Stimulated activated CD8-positive, alpha-beta memory T cell treated with anti-CD3 and anti-CD28 coated beads, Interleukin-15, amount 100 ng/mL, for 48 hours (primary cell): Measurements from ENCODE around the gene STK33.
"Not testable (repeated sequence)": the region's sequence is repeated elsewhere in the genome, so short reads cannot be mapped to it uniquely, and the experiment has no call there.

ENCODE experiments used
- DNase-seq, 2 donors: peaks; one replicate each; pipeline ENCODE4 v3.0.0-alpha.2; 2020; ENCODE audit warnings: low read depth in 2 of 2

Gene STK33

DNA sequence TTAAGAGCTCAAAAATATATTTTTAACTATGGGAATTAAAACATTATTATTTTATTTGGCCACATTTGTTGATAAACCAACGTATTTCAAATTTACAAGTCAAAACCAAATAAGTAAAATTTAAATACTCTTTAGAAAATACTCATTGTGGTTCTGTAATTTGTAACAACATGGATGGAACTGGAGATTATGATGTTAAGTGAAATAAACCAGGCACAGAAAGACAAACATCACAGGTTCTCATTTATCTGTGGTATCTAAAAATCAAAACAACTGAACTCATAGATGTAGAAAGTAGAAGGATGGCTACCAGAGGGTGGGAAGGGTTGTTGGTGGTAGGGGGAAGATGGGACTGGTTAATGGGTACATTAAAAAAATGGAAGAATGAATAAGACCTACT, 50.8 kb downstream of the STK33 start:
- no peak for DNase-seq

DNA sequence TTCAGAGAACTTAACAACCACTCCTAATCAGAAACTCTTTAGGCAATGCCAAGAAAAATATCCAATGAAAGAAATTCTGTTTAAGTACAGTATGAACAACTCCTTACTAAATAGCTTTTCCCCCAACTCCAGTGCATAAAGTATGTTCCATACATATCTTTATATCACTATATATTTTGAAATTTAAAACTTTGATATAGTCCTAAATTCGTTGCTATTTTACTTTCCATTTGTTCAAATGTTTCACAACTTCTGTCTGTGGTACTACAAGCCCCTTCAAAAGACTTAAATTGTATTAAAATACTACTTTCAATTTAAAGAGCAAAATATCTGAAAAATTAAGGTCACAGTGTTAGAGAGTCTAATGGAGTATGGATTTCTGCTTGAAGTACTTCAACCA, 52.6 kb downstream of the STK33 start:
- DNase-seq = no peak

DNA sequence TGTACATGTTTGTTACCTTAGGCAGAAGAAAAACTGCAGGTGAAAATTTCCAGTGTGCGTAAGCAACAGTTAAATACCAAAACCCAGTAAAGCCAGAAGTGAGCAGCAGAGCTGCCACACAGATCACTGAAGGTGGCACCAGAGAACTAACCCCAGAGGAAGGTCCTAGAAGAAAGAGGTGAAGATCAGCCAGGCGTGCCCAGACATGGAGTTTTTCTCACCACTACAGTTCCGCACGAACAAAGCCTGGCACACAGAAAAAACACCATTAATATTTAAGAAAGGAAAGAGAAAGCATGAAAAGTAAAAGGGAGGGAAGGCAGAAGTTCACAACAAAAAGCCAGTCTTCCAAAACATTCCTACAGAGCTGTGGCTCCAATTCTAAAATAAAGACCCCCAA, 60.7 kb downstream of the STK33 start:
- DNase-seq = no peak

DNA sequence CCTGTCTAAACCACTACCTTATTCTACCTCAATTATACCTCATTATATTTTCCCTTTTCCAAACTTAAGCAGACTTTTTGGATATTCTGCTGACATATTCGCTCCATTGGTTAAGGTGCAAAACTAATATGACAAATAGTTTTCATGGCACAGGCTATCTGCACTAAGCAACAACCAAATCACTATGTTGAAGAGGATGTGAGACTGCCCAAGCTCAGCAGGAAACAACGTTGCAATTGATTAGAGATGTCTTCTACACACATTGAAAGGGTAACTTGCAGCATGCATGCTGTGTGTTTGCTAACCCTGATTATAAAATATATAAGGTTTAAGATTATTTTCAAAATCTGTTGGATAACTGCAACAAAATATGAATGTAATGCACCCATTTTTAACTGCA, 61.6 kb downstream of the STK33 start:
- DNase-seq = no peak

DNA sequence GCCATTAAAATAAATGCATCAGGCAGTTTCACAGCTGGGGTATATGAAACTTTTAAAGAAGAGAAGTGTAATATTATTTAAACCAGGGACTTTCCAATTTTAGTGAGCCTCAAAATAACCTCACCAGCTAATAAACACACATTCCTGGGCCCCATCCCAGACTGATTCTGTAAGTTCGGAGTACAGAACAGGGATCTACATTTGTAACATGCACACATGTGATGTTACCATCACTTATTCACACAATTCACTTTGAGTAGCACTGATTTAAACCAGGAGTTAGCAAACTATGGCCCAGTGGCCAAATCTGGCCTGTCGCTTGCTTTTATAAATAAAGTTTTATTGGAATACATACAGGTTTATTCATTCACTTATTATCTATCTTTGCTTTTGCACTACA, 62.0 kb downstream of the STK33 start:
- DNase-seq = no peak

DNA sequence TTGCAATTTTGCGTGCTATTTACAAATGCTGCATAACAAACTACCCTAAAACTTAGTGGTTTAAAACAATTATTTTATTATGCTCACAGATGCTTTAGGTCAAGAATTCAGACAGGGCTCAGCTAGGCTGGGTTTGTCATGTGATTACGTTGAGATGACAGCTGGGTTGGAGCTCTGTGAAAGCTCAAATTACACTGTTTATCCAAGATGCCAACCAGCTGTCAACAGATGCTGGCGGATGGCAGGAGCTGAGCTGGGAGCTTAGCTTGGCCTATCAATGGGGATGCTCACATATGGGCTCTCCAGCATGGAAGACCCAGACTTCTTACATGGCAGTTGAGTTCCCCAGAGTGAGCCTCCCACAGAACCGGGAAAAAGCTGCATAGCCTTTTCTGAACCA, 62.7 kb downstream of the STK33 start:
- DNase-seq = no peak

DNA sequence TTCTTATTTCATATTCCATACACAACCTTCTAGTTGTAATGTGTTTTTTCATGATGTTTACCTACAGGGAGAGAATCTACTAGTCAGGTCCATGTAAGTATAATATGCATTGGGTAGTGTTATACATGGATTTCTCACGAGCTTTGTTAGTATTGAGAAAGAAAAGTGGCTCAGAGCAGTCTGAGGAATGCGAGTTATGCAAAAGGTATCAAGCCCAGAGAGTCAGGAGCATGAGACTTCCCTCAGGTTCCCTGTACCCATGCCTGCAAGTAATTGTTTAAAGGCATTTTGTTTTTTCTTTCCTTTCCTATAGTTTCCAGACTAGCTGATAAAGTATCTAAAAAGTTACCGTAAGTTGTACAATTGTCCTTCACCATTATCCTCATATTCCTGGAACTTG, 66.1 kb downstream of the STK33 start:
- DNase-seq = no peak

DNA sequence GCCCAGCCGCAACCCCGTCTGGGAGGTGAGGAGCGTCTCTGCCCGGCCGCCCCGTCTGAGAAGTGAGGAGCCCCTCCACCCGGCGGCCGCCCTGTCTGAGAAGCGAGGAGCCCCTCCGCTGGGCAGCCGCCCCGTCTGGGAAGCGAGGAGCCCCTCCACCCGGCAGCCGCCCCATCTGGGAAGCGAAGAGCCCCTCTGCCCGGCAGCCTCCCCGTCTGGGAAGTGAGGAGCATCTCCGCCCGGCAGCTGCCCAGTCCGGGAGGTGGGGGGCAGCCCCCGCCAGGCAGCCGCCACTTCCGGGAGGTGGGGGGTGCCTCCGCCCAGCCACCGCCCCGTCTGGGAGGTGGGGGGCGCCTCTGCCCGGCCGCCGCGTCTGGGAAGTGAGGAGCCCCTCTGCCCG, 70.6 kb downstream of the STK33 start:
- no peak for DNase-seq

DNA sequence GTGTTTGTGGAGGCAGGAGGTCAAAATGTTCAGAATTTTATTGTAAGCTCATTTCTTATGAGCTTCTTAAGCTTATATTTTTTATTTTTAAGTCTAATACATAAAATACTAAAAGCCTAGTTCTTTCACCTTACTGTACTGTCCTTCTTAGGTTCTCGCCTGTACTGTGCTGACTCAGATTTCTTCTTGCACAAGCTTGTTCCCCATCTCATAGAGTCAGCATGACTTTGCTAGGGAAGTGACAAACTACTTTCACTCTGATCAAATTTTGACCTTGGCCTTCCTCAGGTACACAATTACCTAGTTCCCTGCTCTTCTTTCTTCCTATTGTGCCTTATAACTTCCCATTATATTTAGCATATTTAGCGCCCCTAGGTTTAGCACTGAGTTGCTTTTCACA, 81.5 kb downstream of the STK33 start:
- no peak for DNase-seq

DNA sequence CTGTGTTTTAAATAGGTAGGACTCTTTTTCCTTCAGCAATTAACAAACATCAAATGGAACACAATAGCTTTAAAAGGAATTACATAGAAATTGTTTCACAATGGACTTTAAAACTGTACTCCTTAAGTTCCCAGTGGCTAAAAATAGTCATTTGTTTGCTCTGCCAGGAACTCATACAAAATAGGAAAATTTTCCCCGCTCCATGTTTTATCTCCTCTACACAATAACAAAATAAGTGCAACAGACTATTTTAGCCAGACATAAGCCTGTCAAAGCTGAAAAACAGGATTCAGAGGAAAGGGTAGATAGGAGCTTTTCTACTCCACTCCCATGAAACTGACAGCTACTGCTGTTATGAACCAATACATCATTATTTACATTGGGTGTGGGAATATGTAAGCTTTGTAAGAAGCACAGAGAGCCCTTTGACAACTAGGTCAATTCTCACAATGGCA, 90.1 kb downstream of the STK33 start:
- no peak for DNase-seq

DNA sequence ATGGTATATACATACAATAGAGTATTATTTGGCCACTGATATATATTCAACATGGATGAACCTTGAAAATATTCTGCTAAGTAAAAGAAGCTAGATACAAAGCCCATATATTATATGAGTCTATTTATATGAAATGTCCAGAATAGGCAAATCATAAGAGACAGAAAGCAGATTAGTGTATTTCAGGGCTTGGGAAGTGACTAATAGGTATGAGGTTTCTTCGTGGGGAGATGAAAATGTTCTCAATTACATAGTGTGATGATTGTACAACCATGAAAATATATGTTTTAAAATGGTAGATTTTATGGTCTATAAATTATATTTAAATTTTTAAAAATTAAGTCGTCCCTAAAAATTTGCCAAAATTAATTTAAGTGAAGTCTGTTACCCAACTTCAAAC, 92.2 kb downstream of the STK33 start:
- DNase-seq = no peak

DNA sequence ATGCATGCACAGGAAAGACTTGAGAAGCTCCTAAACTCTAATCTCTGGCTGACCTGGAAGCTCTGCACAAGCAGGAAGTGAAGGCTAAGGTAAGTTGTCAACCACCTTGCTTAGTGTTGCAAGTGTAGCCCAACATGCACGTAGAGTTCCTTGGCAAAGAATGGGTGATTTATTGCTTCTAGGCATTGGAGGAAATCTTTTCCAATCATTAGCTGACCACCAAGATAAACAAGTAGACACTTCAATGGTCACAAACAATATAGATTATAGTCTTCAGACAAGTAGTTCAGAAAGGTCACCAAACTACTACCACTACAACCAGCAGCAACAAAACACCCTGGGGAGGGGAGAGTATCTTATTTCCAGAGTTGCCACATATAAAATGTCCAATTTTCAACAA, 105.6 kb downstream of the STK33 start:
- no peak for DNase-seq

DNA sequence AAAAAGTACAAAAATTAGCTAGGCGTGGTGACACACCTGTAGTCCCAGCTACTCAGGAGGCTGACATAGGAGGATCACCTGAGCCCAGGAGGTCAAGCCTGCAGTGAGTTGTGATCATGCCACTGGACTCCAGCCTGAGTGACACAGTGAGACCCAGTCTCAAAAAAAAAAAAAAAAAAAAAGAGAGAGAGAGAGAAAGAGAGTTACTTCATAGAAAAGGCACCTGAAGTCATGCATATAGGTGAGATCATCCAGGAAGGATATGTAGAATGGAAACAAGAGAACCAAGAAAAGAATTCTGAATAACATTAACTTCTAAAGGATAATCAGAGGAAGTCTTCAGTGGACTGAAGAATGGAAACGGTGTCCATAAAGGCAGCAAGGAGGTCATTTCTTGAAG, 106.8 kb downstream of the STK33 start:
- no peak for DNase-seq

DNA sequence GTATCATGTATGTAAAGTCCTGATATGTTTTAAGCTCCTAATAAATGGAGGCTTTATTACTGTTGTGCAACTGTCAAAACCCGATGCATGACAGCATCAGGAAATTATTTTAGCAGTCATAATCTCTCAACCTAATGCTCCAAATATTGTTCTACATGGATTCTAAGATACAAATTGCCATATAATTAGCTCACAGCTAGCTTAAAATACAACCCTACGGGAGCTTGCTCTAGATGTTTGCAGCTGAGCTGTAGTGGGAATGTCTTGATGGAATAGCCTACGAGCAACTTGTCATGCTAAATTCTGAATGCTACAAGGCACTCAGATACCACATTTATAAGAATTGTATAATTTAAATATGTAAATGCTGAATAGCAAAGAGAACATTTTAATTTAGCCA, 109.8 kb downstream of the STK33 start:
- no peak for DNase-seq

DNA sequence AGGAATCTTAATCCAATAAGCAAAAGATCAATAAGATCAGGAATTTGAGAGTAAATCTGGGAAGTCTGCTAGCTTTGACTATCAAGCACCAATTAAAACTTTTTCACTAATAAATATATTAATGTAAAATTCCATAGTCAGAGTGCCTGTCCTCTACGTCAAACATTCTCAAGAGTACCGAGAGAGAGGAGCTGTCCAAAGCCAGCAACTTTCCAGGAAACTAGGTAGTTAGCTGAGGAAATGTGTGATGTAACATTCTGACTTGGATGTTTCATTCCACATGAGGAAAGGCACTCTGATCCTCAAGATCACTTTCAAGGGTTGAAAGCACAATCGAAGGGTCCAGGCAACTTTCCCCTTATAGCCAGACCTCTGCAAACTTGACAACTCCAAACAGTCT, 113.2 kb downstream of the STK33 start:
- no peak for DNase-seq

DNA sequence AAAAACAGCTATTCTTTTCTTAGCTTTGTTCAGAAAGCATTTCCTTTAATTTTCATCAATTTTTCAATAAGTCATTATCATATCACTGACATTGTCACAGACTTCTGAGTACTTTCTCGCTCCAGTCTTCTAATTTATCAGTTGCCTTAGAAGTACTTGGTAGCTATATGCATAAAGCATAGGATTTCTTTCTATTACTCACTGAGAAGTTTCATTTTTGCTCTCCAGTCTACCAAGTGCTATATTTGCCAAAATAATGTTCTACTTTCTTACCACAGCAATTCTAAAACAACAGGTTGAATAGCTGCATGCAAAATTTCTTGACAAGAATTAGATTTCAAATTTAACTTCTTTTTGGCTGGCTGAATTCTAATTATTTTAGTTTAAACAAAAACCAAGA, 116.3 kb downstream of the STK33 start:
- DNase-seq = no peak

DNA sequence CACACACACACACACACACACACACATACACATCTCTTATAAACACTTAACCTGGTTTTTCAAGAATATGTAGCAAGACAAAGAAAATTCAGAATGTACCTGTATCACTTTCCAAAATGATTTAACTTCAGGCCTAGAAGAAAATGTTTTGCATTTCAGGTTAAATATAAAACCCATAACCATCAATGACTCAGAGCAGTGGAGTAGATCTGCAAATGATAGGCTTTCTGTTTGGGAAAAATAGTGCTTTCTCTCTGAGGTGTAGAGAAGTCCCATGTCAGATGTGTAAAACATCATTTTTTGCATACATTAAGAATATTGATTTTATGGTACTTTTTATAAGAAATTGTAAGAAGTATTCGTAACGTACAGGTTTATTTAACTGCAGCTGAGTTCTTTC, 116.9 kb downstream of the STK33 start:
- DNase-seq = no peak

DNA sequence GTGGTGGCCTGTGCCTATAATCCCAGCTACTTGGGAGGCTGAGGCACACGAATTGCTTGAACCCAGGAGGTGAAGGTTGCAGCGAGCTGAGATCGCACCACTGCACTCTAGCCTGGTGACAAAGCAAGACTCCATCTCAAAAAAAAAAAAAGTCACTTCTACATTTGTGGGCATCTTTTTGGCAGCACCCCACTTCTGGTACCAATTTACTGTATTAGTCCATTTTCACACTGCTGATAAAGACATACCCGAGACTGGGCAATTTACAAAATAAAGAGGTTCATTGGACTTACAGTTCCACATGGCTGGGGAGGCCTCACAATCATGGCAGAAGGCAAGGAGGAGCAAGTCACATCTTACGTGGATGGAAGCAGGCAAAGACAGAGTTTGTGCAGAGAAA, 126.2 kb downstream of the STK33 start:
- not testable (repeated sequence) for DNase-seq

DNA sequence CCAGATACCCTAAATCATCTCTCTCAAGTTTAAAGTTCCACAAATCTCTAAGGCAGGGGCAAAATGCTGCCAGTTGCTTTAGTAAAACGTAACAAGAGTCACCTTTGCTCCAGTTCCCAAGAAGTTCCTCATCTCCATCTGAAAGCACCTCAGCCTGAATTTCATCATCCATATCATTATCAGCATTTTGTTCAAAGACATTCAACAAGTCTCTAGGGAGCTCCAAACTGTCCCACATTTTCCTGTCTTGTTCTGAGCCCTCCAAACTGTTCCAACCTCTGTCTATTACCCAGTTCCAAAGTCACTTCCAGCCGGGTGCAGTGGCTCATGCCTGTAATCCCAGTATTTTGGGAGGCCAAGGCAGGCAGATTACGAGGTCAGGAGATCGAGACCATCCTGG, 126.7 kb downstream of the STK33 start:
- not testable (repeated sequence) for DNase-seq

DNA sequence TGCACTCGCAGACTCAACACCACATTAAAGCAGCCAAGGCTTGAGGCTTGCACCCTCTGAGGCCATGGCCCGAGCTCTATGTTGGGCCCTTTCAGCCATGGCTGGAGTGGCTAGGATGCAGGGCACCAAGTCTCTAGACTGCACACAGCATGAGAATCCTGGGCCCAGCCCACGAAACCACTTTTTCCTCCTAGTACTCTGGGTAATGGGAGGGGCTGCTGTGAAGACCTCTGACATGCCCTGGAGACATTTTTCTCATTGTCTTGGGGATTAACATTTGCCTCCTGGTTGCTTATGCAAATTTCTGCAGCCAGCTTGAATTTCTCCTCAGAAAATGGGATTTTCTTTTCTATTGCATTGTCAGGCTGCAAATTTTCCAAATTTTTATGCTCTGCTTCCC, 127.1 kb downstream of the STK33 start:
- not testable (repeated sequence) for DNase-seq

DNA sequence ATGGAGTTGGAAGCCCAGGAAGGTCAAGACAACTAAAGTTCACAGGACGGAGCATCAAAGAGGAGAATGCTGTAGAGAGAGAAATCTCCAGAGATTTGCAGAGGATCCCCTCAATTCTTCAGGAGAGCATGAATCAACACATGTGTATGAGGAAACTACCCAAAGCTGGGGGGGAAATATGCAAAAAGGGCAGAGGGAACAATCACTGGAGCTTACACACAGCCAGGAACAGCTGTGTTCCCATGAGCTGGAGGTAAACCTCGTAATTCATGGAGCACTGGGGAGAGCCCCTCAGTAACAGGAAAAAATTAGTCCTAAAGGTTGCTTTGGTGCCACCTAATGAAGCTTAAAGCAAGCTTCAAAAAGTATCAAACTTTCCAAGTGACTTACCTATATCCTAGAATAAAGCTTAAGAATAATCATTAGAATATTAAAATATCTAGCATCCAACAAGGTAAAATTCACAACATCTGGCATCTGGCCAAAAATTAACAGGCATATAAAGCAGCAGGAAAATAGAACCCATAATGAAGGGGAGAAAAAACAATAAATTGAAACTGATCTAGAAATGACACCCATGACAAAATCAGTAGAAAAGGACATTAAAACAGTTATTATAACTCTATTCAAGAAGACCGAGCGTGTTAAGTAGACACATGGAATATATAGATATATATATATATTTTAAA, 134.2 kb downstream of the STK33 start:
- no peak for DNase-seq

DNA sequence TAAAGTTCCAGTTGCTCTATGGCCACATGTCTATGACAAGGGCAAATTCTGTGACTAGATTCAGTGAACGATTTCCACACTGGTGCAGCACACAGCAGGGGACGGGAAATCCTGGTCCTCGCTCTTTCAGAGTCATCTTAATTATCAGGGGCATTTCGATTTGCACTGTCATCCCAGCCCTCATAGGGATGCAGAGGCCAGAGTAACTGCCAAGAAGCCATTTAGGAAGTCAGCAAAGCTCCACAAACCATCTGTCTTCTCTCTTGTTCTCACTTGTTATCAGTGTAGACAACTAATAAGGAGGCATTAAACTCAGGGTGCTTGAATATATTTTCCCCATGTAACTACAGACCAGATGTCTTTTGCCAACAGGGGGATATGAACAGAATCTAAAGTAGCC, 151.7 kb downstream of the STK33 start:
- DNase-seq = no peak

DNA sequence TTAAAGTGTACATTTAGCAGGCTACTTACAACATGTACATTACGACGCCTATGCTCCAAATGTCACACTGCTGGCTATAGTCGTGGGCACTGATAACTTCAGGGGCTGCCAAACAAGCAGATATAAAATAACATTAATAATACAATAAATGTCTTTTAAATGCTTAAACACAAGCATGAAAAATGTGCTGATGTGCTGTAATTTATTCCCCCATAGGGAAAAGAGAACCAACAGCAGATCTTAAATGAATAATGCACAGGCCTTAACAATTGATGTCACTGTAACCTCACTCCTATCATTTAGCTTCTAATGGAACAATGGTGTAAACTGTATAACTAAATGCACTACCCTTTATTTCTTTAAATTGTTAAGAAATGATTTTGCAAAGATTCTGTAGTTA, 153.4 kb downstream of the STK33 start:
- no peak for DNase-seq

DNA sequence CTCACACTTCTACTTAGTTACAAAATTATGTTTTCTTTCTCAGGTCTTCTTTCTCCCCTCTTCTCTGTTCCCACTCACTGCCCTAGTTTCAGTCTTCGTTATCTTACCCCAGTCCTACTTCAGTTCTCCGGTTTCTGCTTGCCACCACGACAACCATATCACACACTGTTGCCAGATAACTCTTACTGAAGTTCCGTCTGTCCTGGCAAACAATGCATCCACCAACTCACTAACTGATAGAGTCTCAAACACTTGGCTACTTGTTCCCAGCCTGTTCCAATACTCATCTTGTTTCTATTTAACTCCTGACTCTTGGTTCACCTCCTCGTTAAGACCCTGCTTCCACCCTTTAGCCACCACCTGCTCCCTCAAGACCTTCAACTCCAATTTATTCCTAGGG, 164.5 kb downstream of the STK33 start:
- DNase-seq = no peak
